K562 (cell line): ENCODE measurements around the gene MPL. TPM values are rescaled to one million over a fixed set of nuclear protein-coding genes. Genes with fewer than 3 reads are reported as not detected.
A peak's percentile ranks its signal among the peaks of the same experiment; 100 is the strongest.

ENCODE experiments used
- DACH1 ChIP-seq: fragments of 450-650 bp; IDR thresholded peaks from 2 replicates; pipeline ENCODE4 v1.6.1; 2018; ENCODE audit not compliant: partially characterized antibody
- DMBX1 ChIP-seq: fragments of 250-450 bp; sonication (Bioruptor Pico); IDR thresholded peaks from 2 replicates; pipeline ENCODE4 v1.8.0; 2022; ENCODE audit warnings: inconsistent platforms, mild to moderate bottlenecking, moderate library complexity, borderline replicate concordance
- EP300 ChIP-seq: IDR thresholded peaks from 2 replicates; pipeline ENCODE4 v1.6.1; 2012; ENCODE audit warnings: low read length, improper control_type of control experiment
- FIP1L1 ChIP-seq: fragments of 200-400 bp; formaldehyde crosslinking; IDR thresholded peaks from 2 replicates; pipeline ENCODE4 v1.6.1; 2018; ENCODE audit warnings: mild to moderate bottlenecking, low read depth, low read length; ENCODE audit not compliant: poor library complexity, severe bottlenecking
- FOXJ3 ChIP-seq: sonication (generic); formaldehyde crosslinking; IDR thresholded peaks from 2 replicates; pipeline ENCODE4 v1.4.0; 2020; ENCODE audit warnings: mild to moderate bottlenecking, missing genetic modification reagents
- GABPA ChIP-seq: fragments of 200-800 bp; sonication (Bioruptor generic); conservative IDR thresholded peaks from 2 replicates; pipeline ENCODE4 v1.6.1; 2016; ENCODE audit warnings: low read depth, missing genetic modification characterization, missing compliant biosample characterization
- HLTF ChIP-seq: fragments of 450-650 bp; IDR thresholded peaks from 2 replicates; pipeline ENCODE4 v1.6.1; 2016
- HMG20A ChIP-seq: fragments of 450-650 bp; formaldehyde crosslinking; conservative IDR thresholded peaks from 2 replicates; pipeline ENCODE4 v1.4.0; 2020; ENCODE audit warnings: mild to moderate bottlenecking, mixed read lengths
- L3MBTL2 ChIP-seq: fragments of 450-650 bp; IDR thresholded peaks from 2 replicates; pipeline ENCODE4 v1.6.1; 2016; ENCODE audit warnings: mild to moderate bottlenecking, moderate library complexity
- MAFK ChIP-seq: IDR thresholded peaks from 2 replicates; pipeline ENCODE4 v1.6.1; 2011; ENCODE audit warnings: low read length, improper control_type of control experiment
- MCM5 ChIP-seq: fragments of 450-650 bp; IDR thresholded peaks from 2 replicates; pipeline ENCODE4 v1.6.1; 2016; ENCODE audit warnings: low read depth
- MYNN ChIP-seq, 2 experiments: sonication (generic); formaldehyde crosslinking in 1 of 2; IDR thresholded peaks; 2 replicates each; pipeline versions ENCODE4 v1.5.0 to v1.6.1; 2016 to 2020; ENCODE audit warnings: antibody characterized with exemption in 1 of 2, missing genetic modification reagents in 1 of 2
- NCOA1 ChIP-seq: fragments of 450-650 bp; IDR thresholded peaks from 2 replicates; pipeline ENCODE4 v1.6.1; 2016; ENCODE audit warnings: low read depth
- NCOR1 ChIP-seq: fragments of 450-650 bp; IDR thresholded peaks from 2 replicates; pipeline ENCODE4 v1.6.1; 2016; ENCODE audit warnings: mild to moderate bottlenecking, moderate library complexity
- NFE2 ChIP-seq: IDR thresholded peaks from 2 replicates; pipeline ENCODE4 v1.6.1; 2014; ENCODE audit warnings: antibody characterized with exemption, low read depth
- NUFIP1 ChIP-seq: fragments of 450-650 bp; IDR thresholded peaks from 2 replicates; pipeline ENCODE4 v1.6.1; 2018; ENCODE audit not compliant: partially characterized antibody
- POU5F1 ChIP-seq: fragments of 150-350 bp; IDR thresholded peaks from 2 replicates; pipeline ENCODE4 v1.6.1; 2014; ENCODE audit warnings: borderline replicate concordance, low read length, low read depth, mild to moderate bottlenecking; ENCODE audit not compliant: partially characterized antibody
- RNF2 ChIP-seq: sonication (generic); IDR thresholded peaks from 2 replicates; pipeline ENCODE4 v1.6.1; 2016
- SIN3B ChIP-seq: fragments of 450-650 bp; IDR thresholded peaks from 2 replicates; pipeline ENCODE4 v1.6.1; 2017; ENCODE audit warnings: low read depth, mild to moderate bottlenecking, moderate library complexity
- SP1 ChIP-seq: sonication (generic); formaldehyde crosslinking; IDR thresholded peaks from 2 replicates; pipeline ENCODE4 v1.8.1; 2022; ENCODE audit warnings: mild to moderate bottlenecking, missing genetic modification reagents
- TAL1 ChIP-seq: fragments of 450-650 bp; IDR thresholded peaks from 2 replicates; pipeline ENCODE4 v1.6.1; 2016; ENCODE audit warnings: mild to moderate bottlenecking
- XRCC5 ChIP-seq: fragments of 200-400 bp; formaldehyde crosslinking; IDR thresholded peaks from 2 replicates; pipeline ENCODE4 v1.6.1; 2017; ENCODE audit warnings: low read depth, mild to moderate bottlenecking, low read length
- ZFX ChIP-seq: sonication (generic); formaldehyde crosslinking; IDR thresholded peaks from 2 replicates; pipeline ENCODE4 v1.8.0; 2022; ENCODE audit warnings: mild to moderate bottlenecking, missing genetic modification reagents, moderate library complexity
- polyA plus RNA-seq, 8 experiments: library from polyadenylated mRNA; depleted of rRNA in 4 of 8; stranded (reverse) in 5 of 8; unstranded in 3 of 8; fragments of >200 nt; fragmentation: Nextera tagmentation in 2 of 8; fragmentation: Illumina TruSeq in 1 of 8; extraction: Ambion mirVana in 2 of 8; extraction: Trizol in 1 of 8; gene quantifications; 2 replicates each; pipeline versions ENCODE4 v1.2.1 to v1.2.3, GENCODE V29; 2011 to 2014; ENCODE audit warnings: inconsistent platforms in 1 of 8, missing spikeins in 1 of 8
- total RNA-seq, 7 experiments: library from RNA; depleted of rRNA in 6 of 7; stranded (reverse); fragments of >200 nt in 6 of 7; fragmentation: Illumina TruSeq in 2 of 7; extraction: Trizol in 2 of 7; gene quantifications; 2 replicates each; pipeline versions ENCODE4 v1.2.1 to v1.2.3, GENCODE V29; 2011 to 2021; ENCODE audit warnings: low replicate concordance in 1 of 7
- TF ChIP-seq, protein P1 (sequence below), 2 experiments: fragments of 450-650 bp in 1 of 2; sonication (generic) in 1 of 2; formaldehyde crosslinking; conservative IDR thresholded peaks; 2 replicates each; pipeline versions ENCODE4 v1.4.0 to v1.8.1; 2020 to 2022; ENCODE audit warnings: mild to moderate bottlenecking in 1 of 2, missing genetic modification reagents in 1 of 2

MPL gene
- total and polyA plus RNA-seq, 9 of the 15 experiments (the other 6 are each of a cell fraction or from before 2014, with no cell fraction given) = not detected

- TF ChIP-seq, protein P1, sequence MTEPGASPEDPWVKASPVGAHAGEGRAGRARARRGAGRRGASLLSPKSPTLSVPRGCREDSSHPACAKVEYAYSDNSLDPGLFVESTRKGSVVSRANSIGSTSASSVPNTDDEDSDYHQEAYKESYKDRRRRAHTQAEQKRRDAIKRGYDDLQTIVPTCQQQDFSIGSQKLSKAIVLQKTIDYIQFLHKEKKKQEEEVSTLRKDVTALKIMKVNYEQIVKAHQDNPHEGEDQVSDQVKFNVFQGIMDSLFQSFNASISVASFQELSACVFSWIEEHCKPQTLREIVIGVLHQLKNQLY (CRISPR knock-in tag; conservative IDR thresholded peaks at IDR 0.05) = no peak
- TF ChIP-seq NCOR1 = peak; percentile 60
- TF ChIP-seq TAL1 = no peak; the same call in 1 of the 2 replicates
- no peak for TF ChIP-seq POU5F1
- TF ChIP-seq SP1 = peak; percentile 74
- peak; percentile 81 for TF ChIP-seq RNF2
- TF ChIP-seq EP300 = peak; percentile 80
- peak; percentile 68; the same call in 1 of the 2 replicates for TF ChIP-seq MYNN (IDR thresholded peaks at IDR 0.05)
- TF ChIP-seq MYNN (CRISPR knock-in tag; IDR thresholded peaks at IDR 0.05) = no peak
- TF ChIP-seq GABPA = peak; percentile 55; the same call in 1 of the 2 replicates
- no peak for TF ChIP-seq DACH1
- no peak for TF ChIP-seq NUFIP1
- peak; percentile 90 for TF ChIP-seq NFE2
- peak; percentile 75; the same call in 1 of the 2 replicates for TF ChIP-seq L3MBTL2
- no peak for TF ChIP-seq SIN3B
- TF ChIP-seq MCM5 = no peak
- TF ChIP-seq FOXJ3 = no peak
- TF ChIP-seq NCOA1 = 0 out of 2 replicates have a peak, but pooled peaks have one; percentile 49
- peak; percentile 22; the same call in 1 of the 2 replicates for TF ChIP-seq XRCC5
- TF ChIP-seq DMBX1 (CRISPR knock-in tag) = 0 out of 2 replicates have a peak, but pooled peaks have one; percentile 32
- no peak for TF ChIP-seq FIP1L1
- TF ChIP-seq ZFX (CRISPR knock-in tag) = peak; percentile 75
- no peak for TF ChIP-seq HMG20A (CRISPR knock-in tag)
- peak; percentile 70; the same call in 1 of the 2 replicates for TF ChIP-seq MAFK
- TF ChIP-seq HLTF = no peak
These were observed 7.4 kb upstream of the MPL start (continued) for GRCh38 chr1:43329995-43330751.
